ENCODE measurements around the gene EIF2A.
A peak's percentile ranks its signal among the peaks of the same experiment; 100 is the strongest.
"Not testable (repeated sequence)": the region's sequence is repeated elsewhere in the genome, so short reads cannot be mapped to it uniquely, and the experiment has no call there.

EIF2A gene

DNA sequence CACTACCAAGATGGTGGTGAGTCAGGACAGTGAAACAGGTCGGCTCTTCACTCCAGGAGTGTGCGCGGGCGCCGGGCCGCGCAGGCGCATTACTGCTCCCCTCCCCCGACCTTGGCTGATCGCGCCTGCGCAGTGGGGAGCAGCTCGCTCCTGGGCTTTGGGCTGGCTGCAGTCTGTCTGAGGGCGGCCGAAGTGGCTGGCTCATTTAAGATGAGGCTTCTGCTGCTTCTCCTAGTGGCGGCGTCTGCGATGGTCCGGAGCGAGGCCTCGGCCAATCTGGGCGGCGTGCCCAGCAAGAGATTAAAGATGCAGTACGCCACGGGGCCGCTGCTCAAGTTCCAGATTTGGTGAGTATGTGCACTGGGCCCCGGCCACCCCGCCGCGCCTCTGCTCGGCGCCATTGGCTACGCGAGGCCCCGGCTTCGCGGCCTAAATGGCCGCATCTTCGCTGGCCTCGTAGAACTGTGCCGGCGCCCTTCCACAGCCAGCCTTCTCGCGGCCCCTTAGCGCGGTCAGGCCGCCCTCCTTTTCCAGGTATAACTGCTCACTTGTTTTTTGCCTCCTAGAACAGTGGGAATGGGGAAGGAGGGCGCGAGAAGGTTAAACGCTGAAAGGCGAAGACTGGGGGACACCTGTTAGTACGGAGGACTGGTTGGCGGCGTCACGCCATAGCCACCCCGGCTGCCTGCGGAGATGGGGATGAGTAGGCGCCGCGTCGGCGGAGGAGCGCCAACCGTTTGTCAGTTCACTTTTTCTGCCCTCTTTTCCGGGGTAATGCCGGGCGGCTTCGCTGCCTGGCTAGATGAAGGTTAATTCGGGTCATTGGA, 56.8 kb downstream of the EIF2A start, which contains the start of gene SELENOT:
TSS of gene SELENOT (plus strand) at position 169 of the 827 bp plus-strand sequence. CDS start at position 211, 42 bp downstream.
- peak; percentile 93 for DNase-seq

DNA sequence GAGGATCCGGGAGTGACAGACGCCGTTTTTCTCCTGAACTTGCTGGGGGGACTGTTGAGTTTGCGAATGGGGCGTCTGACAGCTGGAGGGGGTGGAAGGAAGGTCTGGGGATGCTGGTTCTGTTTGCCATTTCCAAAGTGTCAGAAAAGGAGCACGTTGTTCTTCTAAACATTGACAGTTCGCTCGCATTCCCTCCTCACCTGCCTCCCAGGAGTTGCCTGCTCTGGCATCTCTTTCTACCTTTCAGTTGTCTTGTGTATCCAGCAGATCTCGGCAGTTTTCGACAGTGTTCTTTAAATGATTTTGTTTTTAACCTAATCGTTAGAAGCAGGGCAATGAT, 57.4 kb downstream of the EIF2A start:
- peak; percentile 14 for DNase-seq

- no peak for DNase-seq
Observed at GRCh38 chr3:150605998-150606641, 59.5 kb downstream of the EIF2A start.

DNA sequence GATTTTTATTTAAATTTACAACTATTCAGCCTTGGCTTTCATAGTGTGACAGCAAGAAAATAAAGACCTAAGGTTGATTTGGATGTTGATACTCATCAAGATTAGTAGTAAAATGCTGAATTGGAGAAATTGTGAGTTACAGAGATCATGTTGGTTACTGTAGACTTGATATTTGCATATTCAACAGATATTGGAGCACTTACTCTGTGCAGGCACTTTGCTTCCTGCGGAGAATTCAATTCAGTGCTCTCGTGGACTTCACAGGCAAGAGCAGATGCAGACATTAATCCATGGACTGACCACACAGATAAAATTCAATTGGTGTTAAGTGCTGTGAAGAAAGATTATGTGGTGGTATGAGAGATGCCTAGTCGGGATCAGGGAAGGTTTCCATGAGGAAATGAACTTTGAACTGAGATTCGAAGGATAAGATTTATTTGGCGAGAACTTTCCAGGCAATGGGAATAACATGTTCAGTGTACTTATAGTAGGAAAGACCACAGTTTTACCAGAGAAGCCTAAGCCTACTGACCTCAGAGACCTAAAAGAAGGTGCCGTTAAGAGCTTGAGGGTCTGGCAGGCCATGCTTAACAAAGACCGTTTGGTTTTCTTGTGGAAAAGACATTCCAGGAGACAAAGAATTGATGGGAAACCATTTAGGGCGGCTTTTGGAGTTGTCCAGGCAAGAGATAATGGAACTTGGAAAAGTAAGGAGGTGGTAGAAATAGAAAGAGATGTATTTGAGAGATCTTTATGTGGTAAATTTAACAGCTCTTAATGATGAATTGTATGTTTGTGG, 60.9 kb downstream of the EIF2A start:
- DNase-seq = no peak

GRCh38 chr3:150609988-150610387, 63.4 kb downstream of the EIF2A start:
- no peak for DNase-seq

DNA sequence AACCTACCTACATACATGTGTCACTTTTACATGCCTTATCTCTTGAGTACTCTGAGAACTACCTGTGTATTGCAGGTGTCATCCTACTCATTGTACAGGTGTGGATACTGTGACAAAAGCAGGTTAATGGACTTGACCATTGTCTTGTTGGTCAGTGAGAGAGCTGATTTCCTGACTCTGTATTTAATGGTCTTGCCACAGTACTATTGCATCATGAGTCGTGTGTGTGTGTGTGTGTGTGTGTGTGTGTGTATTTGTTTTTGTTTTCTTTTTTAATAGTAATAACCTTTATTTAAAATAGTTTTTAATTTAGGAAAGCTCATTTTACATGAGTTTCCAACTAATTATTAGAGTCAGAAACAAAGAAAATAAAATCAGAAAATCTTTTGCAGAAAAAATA, 64.2 kb downstream of the EIF2A start:
- DNase-seq = no peak

DNA sequence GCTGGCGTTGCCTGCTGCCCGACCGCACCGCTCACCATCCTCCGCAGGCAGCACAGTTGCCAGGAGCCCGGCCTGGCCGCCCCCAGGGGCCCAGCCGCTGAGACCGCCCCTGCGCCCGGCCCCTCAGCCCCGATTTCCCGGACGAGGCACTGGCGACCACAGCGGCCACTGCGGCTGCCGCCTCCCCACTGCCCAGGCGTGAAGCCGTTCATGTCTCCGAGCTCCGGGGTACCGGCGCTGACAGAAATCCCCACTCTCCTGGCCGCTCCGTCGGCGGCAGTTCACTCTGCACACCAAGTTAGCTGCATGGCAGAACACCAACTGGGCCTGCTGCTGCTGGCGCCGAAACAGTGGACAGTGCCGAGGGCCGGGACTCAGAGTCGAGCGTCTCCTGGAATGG, 65.1 kb downstream of the EIF2A start:
- DNase-seq = no peak

GRCh38 chr3:150612494-150612893, 65.9 kb downstream of the EIF2A start:
- no peak for DNase-seq

GRCh38 chr3:150613034-150613433, 66.4 kb downstream of the EIF2A start:
- no peak for DNase-seq

GRCh38 chr3:150613709-150614480, 67.3 kb downstream of the EIF2A start:
- no peak for DNase-seq

GRCh38 chr3:150620002-150620689, 73.6 kb downstream of the EIF2A start:
- no peak for DNase-seq

GRCh38 chr3:150622955-150623354, 76.4 kb downstream of the EIF2A start:
- not testable (repeated sequence) for DNase-seq

GRCh38 chr3:150623945-150624344, 77.4 kb downstream of the EIF2A start:
- DNase-seq = no peak

- DNase-seq = no peak
Observed at GRCh38 chr3:150626148-150626930, 79.8 kb downstream of the EIF2A start.

DNA sequence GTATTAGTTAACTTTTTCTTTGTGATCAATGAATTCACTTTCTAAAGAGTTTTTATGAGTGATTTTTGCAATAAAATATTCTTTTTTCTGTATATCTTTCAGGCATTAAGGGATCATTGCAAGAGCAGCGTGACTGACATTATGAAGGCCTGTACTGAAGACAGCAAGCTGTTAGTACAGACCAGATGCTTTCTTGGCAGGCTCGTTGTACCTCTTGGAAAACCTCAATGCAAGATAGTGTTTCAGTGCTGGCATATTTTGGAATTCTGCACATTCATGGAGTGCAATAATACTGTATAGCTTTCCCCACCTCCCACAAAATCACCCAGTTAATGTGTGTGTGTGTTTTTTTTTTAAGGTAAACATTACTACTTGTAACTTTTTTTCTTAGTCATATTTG, 81.0 kb downstream of the EIF2A start:
- DNase-seq = no peak

GRCh38 chr3:150631515-150632221, 85.1 kb downstream of the EIF2A start:
- no peak for DNase-seq

DNA sequence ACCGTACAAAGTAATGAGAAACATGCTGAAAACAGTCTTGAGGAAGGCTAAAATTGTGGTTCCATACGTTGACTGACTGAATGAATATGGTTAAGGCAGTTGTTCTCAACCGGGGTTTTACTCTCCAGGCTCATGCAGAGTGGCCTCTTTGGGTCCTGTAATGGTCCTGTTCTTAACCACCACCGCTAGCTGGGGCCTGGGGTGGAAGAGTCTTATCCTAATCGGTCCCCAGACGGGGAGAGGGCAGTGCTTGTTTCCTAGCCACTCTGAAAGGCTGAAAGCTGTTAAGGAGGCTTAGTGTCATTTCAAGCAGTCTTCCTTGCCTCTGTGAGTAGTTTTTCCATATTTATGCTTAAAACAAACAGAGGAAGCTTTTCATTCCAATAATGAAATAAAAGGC, 88.5 kb downstream of the EIF2A start:
- no peak for DNase-seq

GRCh38 chr3:150635526-150635925, 88.9 kb downstream of the EIF2A start:
- DNase-seq = no peak
